Activated CD8-positive, alpha-beta memory T cell treated with anti-CD3 and anti-CD28 coated beads, Interleukin-2, amount 10 ng/mL, durations not matched to agents 7 days and 5 days (primary cell): Measurements from ENCODE around the gene UTS2R. TPM values are rescaled to one million over a fixed set of nuclear protein-coding genes. Genes with fewer than 3 reads are reported as not detected.

Experiments
- ATAC-seq: fragments of 150-1000 bp; cut with Tn5 transposase; one replicate; pipeline ENCODE4 v1.10.0; 2021; ENCODE audit warnings: moderate library complexity
- CTCF ChIA-PET: fragments of 350-600 bp; sonication (Branson Sonifier 250); formaldehyde crosslinking; loops from one replicate; lab custom pipeline; 2021; ENCODE audit warnings: antibody characterized with exemption; lab: Charles Lee
- DNase-seq: peaks from one replicate; pipeline ENCODE4 v3.0.0-alpha.2; 2020
- H3K27ac Mint-ChIP-seq: one replicate; pipeline ENCODE4 v1.8.0; 2021; ENCODE audit warnings: mild to moderate bottlenecking, mixed read lengths
- H3K27me3 Mint-ChIP-seq: one replicate; pipeline ENCODE4 v1.8.0; 2021; ENCODE audit warnings: mixed read lengths
- H3K36me3 Mint-ChIP-seq: one replicate; pipeline ENCODE4 v1.8.0; 2021; ENCODE audit warnings: mild to moderate bottlenecking, mixed read lengths
- H3K4me1 Mint-ChIP-seq: one replicate; pipeline ENCODE4 v1.8.0; 2021; ENCODE audit warnings: mixed read lengths
- H3K4me3 Mint-ChIP-seq: one replicate; pipeline ENCODE4 v1.8.0; 2021; ENCODE audit warnings: mild to moderate bottlenecking, moderate library complexity, mixed read lengths
- H3K9me3 Mint-ChIP-seq: one replicate; pipeline ENCODE4 v1.8.0; 2022; ENCODE audit warnings: low read depth, mixed read lengths
- total RNA-seq, 2 experiments: library from RNA; stranded (reverse); gene quantifications; one replicate each; pipeline ENCODE4 v1.2.3, GENCODE V29; 2021

UTS2R gene
- total RNA-seq, 2 experiments from 2014 or later, result 0.16 TPM; not detected in 1

DNA sequence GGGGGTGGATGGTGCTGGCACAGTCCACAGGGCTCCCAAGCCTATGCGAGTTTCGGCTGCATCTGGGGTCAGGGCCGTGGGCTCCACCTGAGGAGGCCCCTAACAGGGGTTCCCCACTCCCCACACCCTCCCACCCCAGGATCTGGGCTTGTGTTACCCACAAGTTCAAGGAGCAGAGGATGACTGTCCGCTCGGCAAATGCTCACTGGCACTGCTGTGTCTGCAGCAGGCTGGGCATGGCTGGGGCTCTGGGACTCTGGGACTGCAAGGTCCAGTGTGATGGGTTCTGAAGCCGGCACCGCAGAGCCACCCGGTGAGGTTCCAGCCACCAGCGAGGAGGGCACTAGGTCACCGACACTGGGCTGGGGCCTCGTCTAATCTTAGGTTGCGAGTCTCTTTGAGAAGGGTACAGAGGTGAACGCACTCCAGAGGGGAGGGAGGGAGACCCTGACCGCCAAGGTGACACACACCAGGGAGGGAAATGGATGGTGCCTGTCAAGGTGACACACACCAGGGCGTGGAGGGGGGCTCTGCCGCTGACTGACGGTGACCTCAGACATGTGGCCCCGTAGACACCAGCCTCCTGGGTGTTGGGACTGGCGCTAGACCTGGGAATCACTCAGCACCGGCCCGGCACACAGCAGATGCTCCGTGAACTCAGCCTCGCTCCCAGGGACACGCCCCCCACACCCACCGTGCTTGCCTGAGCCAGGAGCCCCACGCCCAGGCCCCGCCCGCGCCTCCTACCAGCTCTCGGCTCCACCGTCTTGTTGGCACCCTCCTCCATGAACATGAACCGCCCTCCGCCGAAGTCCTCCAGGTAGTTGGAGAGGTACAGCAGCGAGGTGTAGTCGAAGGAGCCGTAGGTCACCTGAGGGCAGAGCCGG, 26.1 kb downstream of the UTS2R start:
- ATAC-seq (no peak), DNase-seq (no peak)
- Mint-ChIP-seq H3K36me3 (peaks cover 5% of the 10 kb centered on the region), H3K27ac (no peak overlapping the region), H3K4me1 (peaks cover 15% of the 10 kb centered on the region), H3K27me3 (no peaks in the 10 kb centered on the region), H3K4me3 (no peak overlapping the region), H3K9me3 (no peaks in the 10 kb centered on the region)
- CTCF ChIA-PET, result no interaction called here

DNA sequence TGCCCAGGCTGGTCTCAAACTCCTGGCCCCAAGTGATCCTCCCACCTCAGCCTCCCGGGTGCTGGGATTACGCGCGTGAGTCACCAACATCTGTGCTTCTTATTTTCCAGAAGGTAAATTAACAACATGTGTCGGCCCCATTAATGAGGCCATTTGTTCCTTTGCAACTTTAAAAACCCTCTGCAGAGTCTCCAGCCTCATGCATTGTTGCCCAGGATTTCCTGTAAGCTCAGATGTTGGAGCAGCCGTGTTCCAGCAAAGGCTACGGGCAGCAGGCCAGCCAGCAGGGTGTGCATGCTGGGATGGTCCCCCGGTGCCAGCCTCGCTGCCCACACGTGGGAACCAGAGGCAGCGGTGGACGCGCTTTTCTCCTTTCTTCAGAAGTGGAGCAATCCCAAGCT, 27.5 kb downstream of the UTS2R start:
- DNase-seq (no peak), ATAC-seq (no peak)
- H3K9me3 Mint-ChIP-seq, result no peaks in the 10 kb centered on the region
- no peak overlapping the region for H3K27ac Mint-ChIP-seq
- H3K36me3 Mint-ChIP-seq, result peaks cover 14% of the 10 kb centered on the region
- H3K4me3 Mint-ChIP-seq, result no peak overlapping the region
- H3K27me3 Mint-ChIP-seq, result no peaks in the 10 kb centered on the region
- H3K4me1 Mint-ChIP-seq, result peaks cover 22% of the 10 kb centered on the region
- CTCF ChIA-PET, result interaction anchor here (0.8 kb wide), 1 partner anchor 29 kb away, joined by 3 read pairs; no protein-coding TSS in a partner anchor

DNA sequence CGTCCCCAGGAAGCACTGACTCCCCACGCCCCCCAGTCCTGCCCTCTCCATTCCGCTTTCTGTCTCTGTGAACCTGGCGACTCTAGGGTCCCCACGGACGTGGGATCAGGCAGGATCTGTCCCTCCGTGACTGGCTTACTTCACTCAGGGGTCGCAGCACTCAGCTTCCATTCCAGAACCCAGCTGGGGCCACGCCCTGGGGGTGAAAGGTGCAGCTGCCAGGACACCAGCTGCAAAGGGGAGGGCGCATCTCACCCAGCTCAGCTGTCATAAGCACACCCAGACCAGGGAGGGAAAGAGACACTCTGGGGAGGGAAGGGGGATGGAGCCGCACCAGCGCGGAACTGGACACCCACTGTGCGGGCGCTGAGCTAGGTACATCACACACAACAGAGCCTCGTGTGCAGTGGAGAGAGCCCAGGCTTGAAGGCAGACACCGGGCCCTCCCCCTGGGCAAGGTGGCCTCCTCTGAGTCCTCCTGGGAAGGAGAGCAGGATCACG, 28.1 kb downstream of the UTS2R start:
- H3K36me3 Mint-ChIP-seq, result peaks cover 14% of the 10 kb centered on the region
- no peaks in the 10 kb centered on the region for H3K27me3 Mint-ChIP-seq
- H3K4me3 Mint-ChIP-seq, result no peak overlapping the region
- no peak overlapping the region for H3K27ac Mint-ChIP-seq
- H3K9me3 Mint-ChIP-seq, result no peaks in the 10 kb centered on the region
- H3K4me1 Mint-ChIP-seq, result peaks cover 22% of the 10 kb centered on the region
- ATAC-seq (no peak), DNase-seq (no peak)
- CTCF ChIA-PET, result no interaction called here

DNA sequence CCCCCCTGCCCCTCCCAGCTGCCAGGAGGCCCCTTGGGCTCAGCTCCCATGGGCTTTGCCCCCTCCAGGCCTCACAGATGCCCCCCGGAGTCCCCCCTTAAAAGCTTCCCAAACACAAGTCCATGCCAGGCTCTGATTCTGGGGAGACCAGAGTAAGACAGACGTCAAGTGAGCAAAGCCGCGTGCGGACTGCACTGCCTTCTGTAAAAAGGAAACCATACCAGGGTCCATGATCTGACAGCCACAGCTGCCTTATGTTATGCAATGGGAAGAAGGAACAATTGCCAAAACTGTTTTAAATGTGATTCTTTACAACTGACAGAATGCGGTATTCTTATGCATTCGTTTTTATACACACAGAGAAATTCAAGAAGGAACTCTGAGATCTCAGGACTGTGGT, 28.6 kb downstream of the UTS2R start:
- ATAC-seq (no peak), DNase-seq (no peak)
- H3K4me3 Mint-ChIP-seq, result no peak overlapping the region
- H3K36me3 Mint-ChIP-seq, result peaks cover 15% of the 10 kb centered on the region
- H3K27ac Mint-ChIP-seq, result no peak overlapping the region
- H3K27me3 Mint-ChIP-seq, result no peaks in the 10 kb centered on the region
- no peaks in the 10 kb centered on the region for H3K9me3 Mint-ChIP-seq
- CTCF ChIA-PET, result interaction anchor here (0.8 kb wide), 1 partner anchor 47 kb away, joined by 4 read pairs; no protein-coding TSS in a partner anchor
- H3K4me1 Mint-ChIP-seq, result peaks cover 22% of the 10 kb centered on the region

DNA sequence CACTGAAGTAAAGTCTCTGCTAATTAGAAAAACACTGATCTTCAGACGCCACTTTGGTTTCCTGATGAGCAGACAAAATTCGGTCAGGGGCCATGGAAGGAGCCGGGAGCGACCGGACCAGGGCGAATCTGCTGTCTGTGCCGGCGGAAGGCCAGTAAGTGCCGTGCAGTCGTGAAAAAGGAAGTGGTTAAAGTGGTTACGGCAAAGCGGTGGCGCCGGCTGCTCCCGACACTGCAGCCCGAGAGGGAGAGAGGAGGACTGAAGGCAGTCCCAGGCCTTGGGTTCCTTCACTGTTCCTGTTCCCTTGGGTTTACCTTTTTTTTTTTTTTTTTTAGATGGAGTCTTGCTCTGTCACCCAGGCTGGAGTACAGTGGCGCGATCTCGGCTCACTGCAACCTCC, 29.3 kb downstream of the UTS2R start:
- peaks cover 16% of the 10 kb centered on the region for H3K36me3 Mint-ChIP-seq
- no peaks in the 10 kb centered on the region for H3K27me3 Mint-ChIP-seq
- CTCF ChIA-PET, result interaction anchor here (0.8 kb wide), 1 partner anchor 48 kb away, joined by 4 read pairs; no protein-coding TSS in a partner anchor
- ATAC-seq (peak; percentile 91), DNase-seq (peak; percentile 84)
- H3K4me1 Mint-ChIP-seq, result peaks cover 22% of the 10 kb centered on the region
- H3K4me3 Mint-ChIP-seq, result peak overlapping the region; percentile 52
- H3K27ac Mint-ChIP-seq, result peak overlapping the region; percentile 84
- H3K9me3 Mint-ChIP-seq, result no peaks in the 10 kb centered on the region

DNA sequence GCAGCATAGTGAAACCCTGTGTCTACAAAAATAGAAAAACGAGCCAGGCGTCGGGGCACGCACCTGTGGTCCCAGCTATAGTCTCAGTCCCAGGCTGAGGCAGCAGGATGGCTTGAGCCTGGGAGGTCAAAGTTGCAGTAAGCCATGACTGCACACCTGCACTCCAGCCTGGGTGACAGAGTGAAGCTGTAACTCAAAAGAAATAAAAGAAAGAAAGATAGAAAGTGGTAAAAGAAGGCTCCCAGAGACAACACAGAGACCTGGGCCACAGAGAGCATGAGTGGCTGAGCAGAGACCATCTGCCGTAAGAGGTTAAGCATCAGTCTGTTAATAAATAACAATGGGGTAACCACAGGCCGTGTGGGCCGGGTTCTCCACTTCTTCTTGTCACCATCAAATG, 31.3 kb downstream of the UTS2R start:
- Mint-ChIP-seq H3K4me3 (no peak overlapping the region), H3K36me3 (peaks cover 16% of the 10 kb centered on the region), H3K27me3 (no peaks in the 10 kb centered on the region), H3K9me3 (no peaks in the 10 kb centered on the region), H3K4me1 (peaks cover 28% of the 10 kb centered on the region), H3K27ac (no peak overlapping the region)
- CTCF ChIA-PET, result interaction anchor here (1.2 to 1.5 kb wide), 3 partner anchors 32 to 52 kb away, joined by 3 read pairs; no protein-coding TSS in a partner anchor
- ATAC-seq, result no peak
- no peak for DNase-seq

DNA sequence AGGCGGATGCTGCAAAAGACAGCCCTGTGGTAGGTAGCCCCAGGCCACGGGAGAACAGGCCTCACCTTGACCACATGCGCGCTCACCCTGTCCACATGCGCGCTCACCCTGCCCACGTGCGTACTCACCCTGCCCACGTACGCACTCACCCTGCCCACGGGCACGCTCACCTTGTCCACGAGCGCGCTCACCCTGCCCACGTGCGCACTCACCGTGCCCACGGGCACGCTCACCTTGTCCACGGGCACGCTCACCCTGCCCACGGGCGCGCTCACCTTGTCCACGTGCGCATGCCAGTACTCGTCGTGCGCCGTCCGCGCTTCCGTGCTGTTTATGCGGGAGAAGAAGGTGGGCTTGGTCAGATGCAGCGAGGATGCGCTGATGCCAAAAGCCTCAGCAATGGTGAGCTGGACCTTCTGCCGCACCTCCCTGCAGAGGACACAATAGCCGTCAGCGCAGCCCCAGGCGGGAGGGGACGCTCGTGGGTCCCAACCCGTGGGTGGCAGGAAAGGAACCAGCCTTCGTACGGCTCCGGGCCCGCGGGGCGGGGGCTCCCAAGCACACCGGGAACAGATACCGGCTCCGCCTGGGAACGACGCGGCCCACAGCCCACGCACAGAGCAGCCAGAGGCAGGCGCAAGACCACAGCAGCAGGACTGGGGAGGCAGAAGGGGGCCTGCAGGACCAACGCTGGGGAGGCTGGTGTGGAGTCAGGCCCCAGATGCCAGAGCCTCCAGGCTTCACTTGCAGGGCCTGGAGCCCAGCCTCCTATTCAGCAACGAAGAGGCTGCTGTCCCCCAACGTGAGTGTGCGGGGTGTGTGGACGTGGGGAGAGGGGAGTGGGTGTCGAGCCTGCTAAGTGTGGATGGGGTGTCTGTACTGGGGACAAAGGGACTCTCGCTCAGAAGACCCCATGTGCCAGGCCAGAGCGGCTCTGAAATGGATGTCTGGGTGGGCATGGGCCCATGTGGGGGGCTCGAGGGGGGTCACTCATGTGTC, 32.4 kb downstream of the UTS2R start:
- Mint-ChIP-seq H3K4me3 (no peak overlapping the region), H3K9me3 (no peaks in the 10 kb centered on the region), H3K27me3 (no peaks in the 10 kb centered on the region), H3K27ac (no peak overlapping the region), H3K36me3 (peaks cover 16% of the 10 kb centered on the region), H3K4me1 (peaks cover 28% of the 10 kb centered on the region)
- CTCF ChIA-PET, result interaction anchor here (0.7 to 1.2 kb wide), 2 partner anchors 36 to 123 kb away, joined by 3 to 4 read pairs; no protein-coding TSS in a partner anchor
- ATAC-seq (no peak), DNase-seq (no peak)

DNA sequence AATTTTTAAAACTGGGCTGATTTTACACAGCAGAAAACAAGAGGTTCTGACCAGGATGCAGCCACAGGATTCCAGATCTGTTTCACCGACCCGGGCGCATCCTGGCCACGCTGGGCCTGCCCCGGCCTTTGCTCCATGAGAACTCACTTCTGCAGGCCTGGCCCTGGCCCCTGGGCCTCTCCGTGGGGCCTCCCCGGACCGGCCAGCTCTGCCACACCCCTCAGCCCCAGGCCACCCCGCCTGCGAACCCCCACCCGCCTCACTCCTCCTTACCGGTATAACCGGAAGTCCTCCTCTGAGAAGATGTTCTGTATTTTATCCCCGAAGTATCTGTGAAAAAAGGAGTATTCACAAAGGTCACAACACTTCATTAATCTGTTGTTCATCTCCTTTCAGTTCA, 33.5 kb downstream of the UTS2R start:
- DNase-seq (no peak), ATAC-seq (no peak)
- no peak overlapping the region for H3K27ac Mint-ChIP-seq
- no peaks in the 10 kb centered on the region for H3K9me3 Mint-ChIP-seq
- H3K27me3 Mint-ChIP-seq, result no peaks in the 10 kb centered on the region
- CTCF ChIA-PET, result interaction anchor here (0.8 to 1.2 kb wide), 2 partner anchors 35 to 37 kb away, joined by 3 to 4 read pairs; no protein-coding TSS in a partner anchor
- H3K4me3 Mint-ChIP-seq, result no peak overlapping the region
- H3K4me1 Mint-ChIP-seq, result peaks cover 27% of the 10 kb centered on the region
- H3K36me3 Mint-ChIP-seq, result peaks cover 16% of the 10 kb centered on the region

DNA sequence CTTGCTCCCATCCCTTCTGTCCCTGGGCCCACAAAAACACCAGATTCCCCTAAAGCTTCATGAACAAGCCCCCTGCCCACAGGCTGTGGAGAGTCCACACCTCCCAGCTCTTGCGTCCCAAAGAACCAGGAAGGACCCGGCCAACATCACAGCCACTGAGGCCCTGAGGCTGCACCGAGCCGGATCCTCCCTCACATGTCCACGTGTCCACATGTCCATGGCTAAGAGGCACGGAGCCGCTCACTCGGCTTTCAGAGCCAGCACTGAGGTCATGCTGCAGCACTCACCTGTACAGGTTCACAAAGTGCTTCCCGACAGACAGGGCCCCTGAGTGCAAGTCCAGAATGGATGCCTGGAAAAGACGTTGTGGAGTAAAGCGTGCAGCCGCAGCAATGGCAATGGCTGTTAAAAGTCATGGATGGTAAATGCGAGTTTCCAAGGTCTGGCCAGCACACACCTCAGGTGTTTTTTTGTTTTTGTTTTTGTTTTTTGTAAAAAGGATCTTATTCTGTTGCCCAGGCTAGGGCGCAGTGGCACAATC, 34.6 kb downstream of the UTS2R start:
- CTCF ChIA-PET, result interaction anchor here (1.4 to 1.7 kb wide), 2 partner anchors 9 to 18 kb away, joined by 3 read pairs; no protein-coding TSS in a partner anchor
- Mint-ChIP-seq H3K36me3 (peaks cover 13% of the 10 kb centered on the region), H3K9me3 (no peaks in the 10 kb centered on the region), H3K4me3 (no peak overlapping the region), H3K27ac (no peak overlapping the region), H3K4me1 (peaks cover 18% of the 10 kb centered on the region), H3K27me3 (no peaks in the 10 kb centered on the region)
- DNase-seq (no peak), ATAC-seq (no peak)

DNA sequence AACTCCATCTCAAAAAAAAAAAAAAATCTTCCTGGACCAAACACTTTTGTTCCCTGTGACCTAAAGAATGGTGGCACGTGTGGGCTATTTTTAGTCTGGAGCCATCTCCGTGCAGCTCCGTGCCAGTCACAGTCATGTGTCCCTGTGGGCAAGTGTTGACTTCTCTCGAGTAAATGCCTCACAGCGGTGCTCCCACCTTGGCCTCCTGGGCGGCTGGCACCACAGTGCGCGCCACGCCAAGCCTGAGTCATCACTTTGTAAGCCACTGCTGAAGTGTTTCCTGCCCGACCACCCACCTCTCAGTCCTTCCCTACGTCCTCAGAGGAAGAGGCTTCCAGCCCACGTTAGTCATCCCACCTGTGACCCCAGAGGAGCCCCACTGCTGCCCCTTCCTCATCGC, 35.7 kb downstream of the UTS2R start:
- Mint-ChIP-seq H3K27me3 (no peaks in the 10 kb centered on the region), H3K36me3 (peaks cover 11% of the 10 kb centered on the region), H3K4me3 (no peak overlapping the region), H3K4me1 (peaks cover 13% of the 10 kb centered on the region), H3K9me3 (no peaks in the 10 kb centered on the region), H3K27ac (no peak overlapping the region)
- DNase-seq (no peak), ATAC-seq (peak; percentile 23)
- CTCF ChIA-PET, result interaction anchor here (1.7 kb wide), 1 partner anchor 17 kb away, joined by 3 read pairs; no protein-coding TSS in a partner anchor

DNA sequence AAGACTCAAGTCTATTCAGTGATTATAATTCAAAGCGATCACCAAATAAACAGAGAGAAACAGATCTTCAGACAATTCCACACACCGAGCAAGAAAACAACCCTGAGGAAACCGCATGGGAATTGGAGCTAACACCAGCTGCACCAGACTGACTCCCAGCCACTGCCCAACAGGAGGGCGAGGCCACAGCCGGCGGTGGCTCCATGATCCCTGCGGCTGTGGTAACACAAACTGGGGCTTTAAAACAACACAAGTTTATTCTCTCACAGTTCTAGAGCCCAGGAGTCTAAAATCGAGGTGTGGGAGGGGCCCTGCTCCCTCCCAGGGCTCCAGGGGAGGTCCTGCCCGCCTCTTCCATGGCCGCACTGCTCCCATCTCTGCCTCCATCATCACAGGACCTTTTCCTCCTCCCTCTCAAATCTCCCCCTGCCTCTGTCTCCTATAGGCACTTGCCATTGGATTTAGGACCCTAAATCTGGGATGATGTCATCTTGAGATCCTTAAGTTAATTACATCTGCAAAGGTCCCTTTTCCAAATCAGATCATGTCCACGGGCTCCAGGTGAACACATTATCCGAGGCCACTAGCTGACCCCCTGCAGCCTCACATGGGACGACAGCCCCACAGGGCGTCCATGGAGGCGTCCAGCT, 36.8 kb downstream of the UTS2R start:
- Mint-ChIP-seq H3K4me1 (peaks cover 11% of the 10 kb centered on the region), H3K4me3 (no peak overlapping the region), H3K9me3 (no peaks in the 10 kb centered on the region), H3K27ac (no peak overlapping the region), H3K36me3 (peaks cover 7% of the 10 kb centered on the region), H3K27me3 (no peaks in the 10 kb centered on the region)
- CTCF ChIA-PET, result interaction anchor here (1.1 kb wide), 1 partner anchor 57 kb away, joined by 3 read pairs; no protein-coding TSS in a partner anchor
- ATAC-seq, result no peak
- DNase-seq, result no peak

DNA sequence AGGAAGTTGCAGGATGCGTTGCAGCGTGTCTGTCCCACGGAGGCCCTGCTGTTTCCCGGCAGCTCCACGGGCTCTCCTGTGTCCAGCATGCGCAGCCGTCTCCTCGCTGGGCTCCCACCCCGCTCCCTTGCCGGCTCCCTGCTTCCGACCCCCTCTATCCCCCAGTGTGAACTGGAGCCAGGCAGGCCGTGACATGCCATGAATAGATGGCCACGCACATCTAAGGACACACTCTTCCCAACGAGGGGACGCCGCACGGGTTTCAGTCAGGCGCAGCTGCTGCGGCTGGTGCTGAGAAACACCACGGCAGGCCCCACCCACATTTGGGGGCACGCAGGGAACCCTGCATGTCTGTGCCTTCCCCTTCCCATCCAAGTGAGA, 37.4 kb downstream of the UTS2R start:
- no peak for DNase-seq
- Mint-ChIP-seq H3K27ac (no peak overlapping the region), H3K4me1 (peaks cover 7% of the 10 kb centered on the region), H3K4me3 (no peak overlapping the region), H3K9me3 (no peaks in the 10 kb centered on the region), H3K27me3 (no peaks in the 10 kb centered on the region), H3K36me3 (peaks cover 2% of the 10 kb centered on the region)
- ATAC-seq, result no peak
- CTCF ChIA-PET, result interaction anchor here (1.1 to 1.2 kb wide), 2 partner anchors 58 to 203 kb away, joined by 3 read pairs; no protein-coding TSS in a partner anchor
